HUDEP-2 (cell line): ENCODE data around the gene UPK3B.
"Not testable (repeated sequence)": the region's sequence is repeated elsewhere in the genome, so short reads cannot be mapped to it uniquely, and the experiment has no call there.

Experiments used
- DNase-seq, 76 experiments: peaks; one replicate each; lab custom pipeline; 2025; ENCODE audit not compliant: unreplicated experiment in 76 of 76; lab: John Stamatoyannopoulos, UW

Gene UPK3B

DNA sequence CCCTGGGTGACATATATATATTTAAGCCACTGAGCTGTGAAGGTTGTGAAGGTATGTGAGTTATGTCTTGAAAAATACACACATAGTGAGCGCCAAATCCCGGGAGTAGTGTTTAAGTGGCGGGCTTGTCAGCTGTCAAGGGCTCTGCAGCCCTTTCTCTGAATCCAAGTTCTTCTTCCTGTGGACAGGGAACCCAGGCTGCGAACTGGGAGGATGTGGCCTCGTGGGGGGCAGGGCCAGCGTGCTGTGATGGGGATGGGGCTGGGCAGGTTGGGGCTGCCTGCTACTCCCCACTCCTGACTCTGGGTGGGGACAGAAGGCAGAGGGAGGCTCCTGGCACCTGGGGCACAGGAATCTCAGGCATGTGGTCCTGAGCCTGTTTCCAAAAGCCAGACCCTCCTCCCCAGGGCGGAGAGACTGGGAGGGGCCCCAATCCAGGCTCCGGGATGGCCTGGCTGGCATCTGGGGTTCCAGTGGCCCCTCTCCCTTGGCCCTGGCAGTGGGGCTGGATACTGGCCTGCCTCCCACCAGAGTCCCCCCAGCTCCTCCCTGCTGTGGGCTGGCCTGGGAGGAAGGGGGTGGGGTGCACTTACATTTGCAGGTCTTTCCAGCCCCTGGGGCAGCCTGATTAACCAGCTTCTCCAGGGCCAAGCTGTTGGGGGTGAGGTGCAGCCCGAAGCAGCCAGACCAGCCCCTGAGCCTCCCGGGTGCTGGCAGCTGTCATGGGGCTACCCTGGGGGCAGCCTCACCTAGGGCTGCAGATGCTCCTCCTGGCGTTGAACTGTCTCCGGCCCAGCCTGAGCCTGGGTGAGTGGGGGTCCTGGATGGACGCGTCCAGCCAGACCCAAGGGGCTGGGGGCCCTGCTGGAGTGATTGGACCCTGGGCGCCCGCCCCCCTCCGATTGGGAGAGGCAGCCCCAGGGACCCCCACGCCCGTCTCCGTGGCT lies at the start of gene UPK3B:
Gene UPK3B (plus strand): TSS at position 622 of the 947 bp plus-strand sequence. CDS start 101 bp downstream, at position 723.
- DNase-seq = no peak

GRCh38 chr7:76460767-76461166 lies 49.6 kb upstream of the UPK3B start:
- DNase-seq = not testable (repeated sequence)

DNA sequence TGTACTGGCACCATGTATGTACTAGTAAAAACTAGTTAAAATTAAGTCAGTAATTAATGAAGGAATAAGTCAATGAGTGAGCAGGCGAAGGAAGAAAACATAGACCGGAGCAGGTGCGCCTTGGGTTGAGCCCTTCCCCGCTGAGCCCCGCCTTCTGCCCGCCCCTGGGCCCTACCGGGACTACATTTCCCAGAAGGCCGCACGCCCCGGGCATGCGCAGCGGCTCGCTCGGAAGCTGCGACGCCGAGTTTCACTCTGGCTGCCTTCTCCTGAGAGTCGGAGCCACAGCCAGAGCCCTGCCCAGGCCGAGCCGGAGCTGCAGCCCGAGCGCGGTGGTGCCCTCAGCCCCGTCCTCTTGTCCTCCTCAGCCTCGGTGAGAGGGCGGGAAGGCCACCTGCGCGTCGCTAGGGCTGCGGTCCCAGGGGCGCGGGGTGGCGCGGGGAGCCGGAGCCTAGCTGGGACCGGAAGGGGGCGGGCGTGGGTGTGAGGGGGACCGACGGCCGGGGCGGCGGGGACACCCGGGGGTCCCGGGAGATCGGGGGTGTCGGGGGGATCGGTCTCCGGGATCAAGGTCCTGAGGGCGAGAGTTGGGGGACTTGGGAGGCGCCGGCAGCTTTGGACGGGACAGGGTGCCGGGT lies 48.8 kb upstream of the UPK3B start, which contains the start of gene DTX2:
Gene DTX2 (plus strand): TSS at position 246 of the 638 bp plus-strand sequence. CDS start 18,801 bp downstream, outside the sequence.
- DNase-seq = not testable (repeated sequence)

DNA sequence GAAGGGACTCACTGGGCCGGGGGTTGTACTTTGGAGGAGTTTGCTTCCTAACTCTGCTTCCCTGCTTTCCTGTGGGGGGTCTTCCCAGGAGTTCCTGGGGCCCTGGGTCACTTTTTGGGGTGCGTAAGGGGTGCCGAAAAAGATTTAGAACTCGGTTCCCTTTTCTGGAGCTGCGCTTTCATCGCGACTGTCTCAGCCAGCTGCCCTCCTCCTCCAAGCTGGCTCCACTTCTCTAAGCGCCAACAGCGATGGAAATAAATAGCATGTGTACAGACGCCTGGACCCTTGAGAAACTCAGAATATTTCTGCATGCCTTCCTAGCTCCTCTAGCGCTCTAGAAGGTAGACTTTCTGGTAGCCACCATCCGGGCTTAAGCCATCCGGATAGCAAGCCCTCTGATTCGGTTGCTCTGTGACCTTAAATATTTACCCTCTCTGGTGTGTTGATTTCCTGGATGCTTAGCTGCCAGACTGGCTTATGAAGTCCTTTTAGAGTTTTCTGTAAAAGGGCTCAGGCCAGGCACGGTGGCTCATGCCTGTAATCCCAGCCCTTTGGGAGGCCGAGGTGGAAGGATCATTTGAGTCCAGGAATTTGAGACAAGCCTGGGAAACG lies 48.0 kb upstream of the UPK3B start:
- DNase-seq = not testable (repeated sequence)

DNA sequence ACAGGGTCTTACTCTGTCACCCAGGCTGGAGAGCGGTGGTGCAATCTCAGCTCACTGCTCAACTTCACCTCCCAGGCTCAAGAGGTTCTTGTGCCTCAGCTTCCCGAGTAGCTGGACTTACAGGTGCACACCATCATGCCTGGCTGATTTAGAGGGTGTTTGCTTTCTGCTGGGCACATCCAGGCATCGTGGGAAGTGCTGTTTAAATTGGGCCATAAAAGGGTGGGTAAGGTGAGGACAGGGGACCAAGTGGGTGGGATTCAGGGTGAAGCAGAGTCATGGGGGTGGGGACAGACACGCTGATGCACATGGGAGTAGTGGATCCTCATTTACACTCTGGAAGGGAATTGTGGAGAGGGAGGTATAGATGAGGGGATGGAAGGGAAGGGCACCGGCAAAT lies 45.4 kb upstream of the UPK3B start:
- not testable (repeated sequence) for DNase-seq

GRCh38 chr7:76465950-76466349 lies 44.4 kb upstream of the UPK3B start:
- DNase-seq = not testable (repeated sequence)

DNA sequence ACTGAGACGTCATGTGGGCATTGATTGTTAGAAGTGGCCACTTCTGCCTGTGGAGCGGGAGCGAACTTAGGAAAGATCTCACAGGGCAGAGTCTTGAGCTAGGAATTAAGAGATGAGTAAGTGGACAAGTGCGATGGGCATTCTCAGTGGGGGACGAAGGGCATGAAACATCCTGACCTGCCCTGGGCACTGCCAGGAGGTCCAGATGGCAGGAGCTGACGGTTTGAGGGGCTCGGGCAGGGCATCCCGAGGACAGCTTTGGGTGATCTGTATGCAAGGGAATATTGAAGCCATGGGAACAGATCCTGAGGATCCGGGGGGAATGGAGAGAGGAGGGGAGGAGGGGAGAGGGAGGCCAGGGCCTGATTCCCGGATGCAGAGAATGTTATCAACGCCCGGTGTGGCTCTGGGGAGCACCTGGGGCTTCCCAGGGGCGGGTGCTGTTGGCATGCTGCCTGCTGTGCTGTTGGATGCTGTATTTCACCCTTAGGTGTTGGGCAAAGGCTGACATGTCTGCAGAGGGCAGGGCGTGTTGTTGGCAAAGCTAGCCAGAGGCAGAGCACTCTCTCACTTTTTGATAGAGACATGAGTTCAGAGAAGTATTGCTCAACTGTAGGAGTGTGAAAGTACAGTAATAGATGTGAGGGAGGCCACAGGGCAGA lies 42.5 kb upstream of the UPK3B start:
- not testable (repeated sequence) for DNase-seq

- not testable (repeated sequence) for DNase-seq
Observed at GRCh38 chr7:76471556-76472221, 38.7 kb upstream of the UPK3B start.

DNA sequence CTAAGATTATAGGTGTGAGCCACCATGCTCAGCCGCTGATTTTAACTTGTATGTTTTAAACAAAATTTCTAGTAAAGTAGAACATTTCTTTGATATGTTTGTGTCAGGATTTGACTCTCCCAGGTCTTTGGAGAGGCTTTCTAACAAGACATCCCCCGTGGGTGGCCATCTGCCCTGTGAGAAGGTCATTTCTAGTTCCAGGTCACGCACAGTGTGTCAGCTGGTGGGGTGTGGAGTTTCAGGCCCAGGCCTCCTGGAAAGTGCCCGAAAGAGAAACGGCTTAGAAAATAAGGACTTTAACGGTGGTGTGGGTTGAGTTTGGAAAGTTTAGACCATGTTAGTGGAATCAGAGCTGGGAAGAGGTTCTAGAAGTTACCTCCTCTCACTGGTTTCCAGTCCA lies 37.3 kb upstream of the UPK3B start:
- DNase-seq = not testable (repeated sequence)

DNA sequence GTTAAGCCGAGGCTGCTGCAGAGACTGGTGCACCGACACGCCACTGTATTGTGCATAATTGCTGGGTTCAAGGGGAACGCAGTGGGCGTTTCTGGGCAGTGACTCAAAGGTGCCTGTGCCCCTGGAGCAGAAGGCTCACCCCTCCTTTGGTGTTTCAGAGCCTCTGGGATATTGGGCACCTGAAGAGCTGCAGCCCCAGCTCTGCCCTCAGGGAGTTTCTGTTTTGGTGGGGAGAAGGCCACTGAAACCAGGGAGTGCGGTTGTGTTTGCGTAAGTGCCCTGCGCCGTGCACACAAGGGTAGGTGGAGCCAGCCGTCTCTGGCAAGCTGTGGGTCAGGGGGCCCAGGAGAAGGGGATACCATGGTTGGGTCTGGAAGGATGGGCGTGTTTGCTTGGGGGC lies 34.1 kb upstream of the UPK3B start:
- not testable (repeated sequence) for DNase-seq

DNA sequence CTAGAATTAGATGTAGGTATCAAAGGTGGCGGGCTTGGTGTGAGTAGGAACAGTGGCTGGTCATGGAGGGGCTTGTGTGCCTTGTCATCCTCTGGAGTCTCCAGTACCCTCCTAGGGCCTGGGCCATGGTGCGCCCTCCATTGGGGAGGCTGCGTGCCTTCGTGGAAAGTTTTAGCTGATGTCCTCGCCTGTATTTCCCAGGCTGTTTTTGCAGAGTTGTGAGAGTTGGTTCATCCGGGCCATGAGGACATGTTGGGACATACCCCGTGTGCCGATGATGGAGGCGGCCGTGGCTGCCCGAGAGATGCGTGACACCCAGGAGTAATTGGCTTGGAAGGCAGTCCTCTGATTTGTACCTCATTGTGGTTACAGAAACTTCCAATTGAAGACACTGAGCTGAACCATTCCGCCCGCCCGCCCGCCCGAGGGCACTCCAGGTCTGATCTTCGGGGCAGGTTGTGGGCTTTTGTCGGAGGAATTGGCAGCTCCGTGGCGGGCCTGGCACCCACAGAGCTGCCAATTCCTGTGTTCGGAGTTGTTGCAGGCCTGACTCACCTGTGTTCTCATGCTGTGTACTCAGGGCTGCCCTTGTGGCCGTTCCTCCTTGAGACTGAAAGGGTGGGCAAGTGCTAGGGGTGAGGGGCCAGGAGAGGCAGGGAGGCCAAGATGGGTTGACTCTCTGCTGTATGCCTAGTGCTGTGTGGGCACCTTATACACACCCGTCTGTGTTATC lies 33.4 kb upstream of the UPK3B start:
- DNase-seq = not testable (repeated sequence)

DNA sequence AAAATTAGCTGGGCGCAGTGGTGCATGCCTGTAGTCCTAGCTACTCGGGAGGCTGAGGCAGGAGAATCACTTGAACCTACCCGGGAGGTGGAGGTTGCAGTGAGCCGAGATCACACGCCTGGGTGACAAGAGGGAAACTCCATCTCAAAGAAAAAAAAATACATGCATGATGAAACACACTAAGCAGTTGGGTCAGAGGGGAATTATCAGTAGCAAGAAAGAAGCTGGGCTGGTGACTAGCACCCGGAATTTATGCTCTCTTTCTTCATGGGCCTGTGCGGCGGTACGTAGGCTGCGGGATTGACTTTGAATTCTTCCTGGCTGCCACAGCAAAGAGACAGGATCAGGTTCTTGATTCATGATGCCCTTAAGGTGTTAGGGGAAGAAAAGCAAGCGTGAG lies 30.7 kb upstream of the UPK3B start:
- DNase-seq = not testable (repeated sequence)

DNA sequence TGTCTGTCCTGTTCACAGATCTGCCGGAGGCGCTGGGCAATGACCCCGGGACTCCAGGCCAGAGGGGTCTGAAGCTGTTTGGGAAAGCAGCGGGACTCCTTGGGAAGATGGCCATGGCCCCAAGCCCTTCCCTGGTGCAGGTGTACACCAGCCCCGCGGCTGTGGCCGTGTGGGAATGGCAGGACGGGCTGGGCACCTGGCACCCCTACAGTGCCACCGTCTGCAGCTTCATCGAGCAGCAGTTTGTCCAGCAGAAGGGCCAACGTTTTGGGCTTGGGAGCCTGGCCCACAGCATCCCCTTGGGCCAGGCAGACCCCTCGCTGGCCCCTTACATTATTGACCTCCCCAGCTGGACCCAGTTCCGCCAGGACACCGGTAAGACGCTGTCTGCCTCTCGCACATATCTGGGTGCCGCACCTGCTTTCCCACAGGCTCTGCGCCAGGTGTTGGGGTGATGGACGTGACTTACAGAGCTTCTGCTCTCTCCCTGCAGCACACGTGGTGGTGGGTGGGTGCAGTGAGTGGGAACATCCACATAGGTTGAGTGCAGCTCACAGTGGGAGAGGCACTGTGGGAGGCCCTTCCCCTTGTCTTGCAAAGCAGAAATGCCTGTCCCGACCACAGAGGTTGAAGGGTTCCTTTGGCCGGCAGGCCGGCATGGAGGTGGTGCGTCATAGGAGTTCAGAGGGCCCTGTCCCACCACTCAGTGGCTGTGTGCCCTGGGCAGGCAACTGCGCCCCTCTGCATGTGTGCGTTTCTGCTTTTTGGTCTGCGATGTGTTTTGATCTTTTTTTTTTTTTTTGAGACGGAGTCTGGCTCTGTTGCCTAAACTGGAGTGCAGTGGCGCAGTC lies 29.7 kb upstream of the UPK3B start:
- not testable (repeated sequence) for DNase-seq

- DNase-seq = not testable (repeated sequence)
Observed at GRCh38 chr7:76482660-76483059, 27.7 kb upstream of the UPK3B start.

- not testable (repeated sequence) for DNase-seq
Observed at GRCh38 chr7:76483081-76483480, 27.3 kb upstream of the UPK3B start.

DNA sequence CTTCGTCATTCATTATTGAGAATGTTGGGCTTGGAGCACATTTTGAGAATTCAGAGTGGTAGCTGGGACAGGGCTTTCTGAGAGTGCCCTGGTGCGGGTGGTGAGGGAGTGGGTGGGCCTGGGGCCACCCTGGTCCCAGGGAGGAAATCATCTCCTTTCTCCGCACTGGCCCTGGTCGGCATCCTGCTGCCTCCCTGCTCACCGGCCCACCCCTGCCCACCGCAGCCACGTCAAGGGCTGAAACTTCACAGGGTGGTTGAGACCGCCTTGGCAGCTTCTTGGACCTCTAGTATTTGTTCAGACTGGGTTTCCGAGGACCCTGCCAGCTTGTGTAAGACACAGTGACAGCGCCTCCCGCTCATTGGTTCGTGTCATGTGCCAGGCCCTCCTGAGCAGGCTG lies 25.9 kb upstream of the UPK3B start:
- DNase-seq = not testable (repeated sequence)

GRCh38 chr7:76485822-76486610 lies 24.3 kb upstream of the UPK3B start:
- not testable (repeated sequence) for DNase-seq

DNA sequence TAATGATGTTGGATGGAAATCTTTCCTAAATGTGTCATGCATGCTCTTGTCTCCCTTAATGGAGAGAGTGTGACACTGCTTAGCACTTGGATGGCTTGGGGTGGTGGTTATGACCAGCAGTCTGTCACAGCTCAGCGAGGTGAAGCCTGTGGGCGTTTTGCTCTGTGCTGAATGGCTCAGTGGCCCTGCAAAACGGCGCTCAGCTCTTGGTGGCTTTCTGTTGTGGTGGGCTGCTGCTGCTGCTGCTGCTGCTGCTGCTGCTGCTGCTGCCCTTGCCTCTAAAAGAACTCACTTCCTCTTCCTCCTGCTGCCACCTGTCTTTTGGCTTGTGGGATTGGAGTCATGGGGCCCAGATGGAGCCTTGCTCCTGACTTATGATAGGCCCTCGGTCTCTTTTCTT lies 23.7 kb upstream of the UPK3B start:
- not testable (repeated sequence) for DNase-seq
